ENCODE measurements around the gene TTC16. TPM values are rescaled to one million over a fixed set of nuclear protein-coding genes. Genes with fewer than 3 reads are reported as not detected.

The TTC16 gene
- total and polyA plus RNA-seq, 2 of the 8 experiments (the other 6 are each of a cell fraction or from before 2014, with no cell fraction given) = 0.03 TPM; not detected in 1

DNA sequence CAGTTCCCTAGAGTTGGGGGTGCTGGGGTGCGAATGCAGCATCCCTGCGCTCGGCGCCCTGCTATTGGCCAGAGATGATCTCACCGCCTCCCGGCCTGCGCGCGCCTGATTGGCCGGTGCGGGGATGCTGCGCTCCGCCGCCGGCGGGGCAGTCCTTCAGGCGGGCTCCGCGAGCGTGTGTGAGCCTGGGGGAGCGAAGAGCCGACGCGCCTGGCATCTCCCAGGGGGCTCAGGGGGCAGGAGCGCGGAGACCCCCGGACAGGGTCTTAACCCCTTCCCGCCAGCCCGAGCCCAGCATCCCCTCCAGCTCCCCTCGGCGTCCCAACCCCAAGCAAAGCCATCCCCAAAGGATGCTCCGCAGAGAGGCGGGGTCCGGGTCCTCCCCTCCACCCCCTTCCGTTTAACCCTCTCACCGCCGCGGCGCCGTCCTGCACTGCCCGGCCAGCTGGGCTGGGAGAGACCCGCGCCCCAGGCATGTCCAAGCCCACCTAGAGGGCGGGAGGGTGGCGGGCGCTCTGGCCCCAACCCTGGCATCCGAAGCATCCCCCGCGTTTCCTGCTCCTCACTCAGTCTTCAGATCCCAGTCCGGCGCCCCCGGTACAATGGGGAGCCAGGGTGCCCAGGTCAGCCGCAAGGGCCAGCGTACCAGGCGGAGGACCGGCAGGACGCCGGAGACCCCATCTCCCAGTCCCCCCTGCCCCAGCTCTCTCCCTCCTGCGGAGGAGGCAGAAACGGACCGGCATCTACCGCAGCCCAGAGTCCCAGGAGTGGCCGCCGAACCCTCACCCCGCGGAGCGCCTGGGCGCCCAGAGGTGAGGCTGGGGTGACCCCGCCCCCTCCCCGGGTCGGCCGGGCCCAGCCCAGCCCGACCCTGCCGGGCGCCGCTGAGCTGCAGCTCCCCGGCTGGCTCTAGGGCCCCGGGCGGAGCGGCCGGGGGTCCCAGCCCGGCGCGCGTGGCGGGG, 38.5 kb downstream of the TTC16 start (continued):
- TF ChIP-seq GTF2F1 (IDR thresholded peaks at IDR 0.05; ENCODE audit: borderline replicate concordance, low read depth, low read length) (no peak), BRCA1 (IDR thresholded peaks at IDR 0.05; ENCODE audit: low read depth, low read length) (no peak), CTBP2 (IDR thresholded peaks at IDR 0.05; ENCODE audit: borderline replicate concordance, insufficient read depth, insufficient read length, low read length) (peak; percentile 87), PHF8 (conservative IDR thresholded peaks at IDR 0.05; ENCODE audit: low read depth, low read length) (0 out of 2 replicates have a peak, but pooled peaks have one; percentile 24), TAF1 (IDR thresholded peaks at IDR 0.05; ENCODE audit: low read depth, low read length) (no peak), RAD21 (IDR thresholded peaks at IDR 0.05 in 1 of 2, conservative IDR thresholded peaks at IDR 0.05 in 1 of 2; ENCODE audit: low read depth in 2 of 2, low read length in 2 of 2) (no peak), SIRT6 (IDR thresholded peaks at IDR 0.05; ENCODE audit: low read length) (no peak), NRF1 (IDR thresholded peaks at IDR 0.05; ENCODE audit: low read depth, low read length) (no peak), HDAC2 (IDR thresholded peaks at IDR 0.05; ENCODE audit: borderline replicate concordance in 1 of 2, low read depth in 2 of 2, low read length in 2 of 2) (no peak; a peak in 1 of 4 replicates), SAP30 (IDR thresholded peaks at IDR 0.05; ENCODE audit: insufficient read depth, insufficient replicate concordance, low read length) (no peak), EZH2 (IDR thresholded peaks at IDR 0.05; ENCODE audit: low read depth, low read length, severe bottlenecking) (no peak), HDAC6 (IDR thresholded peaks at IDR 0.05; ENCODE audit: low read depth, low read length) (no peak), YY1 (IDR thresholded peaks at IDR 0.05; ENCODE audit: low read depth, low read length) (0 out of 2 replicates have a peak, but pooled peaks have one; percentile 34), GABPA (IDR thresholded peaks at IDR 0.05; ENCODE audit: borderline replicate concordance, insufficient read depth, low read length) (no peak), RNF2 (IDR thresholded peaks at IDR 0.05; ENCODE audit: borderline replicate concordance, low read depth, low read length, missing control alignments, poor library complexity, severe bottlenecking) (no peak)
- TF ChIP-seq, protein P1, sequence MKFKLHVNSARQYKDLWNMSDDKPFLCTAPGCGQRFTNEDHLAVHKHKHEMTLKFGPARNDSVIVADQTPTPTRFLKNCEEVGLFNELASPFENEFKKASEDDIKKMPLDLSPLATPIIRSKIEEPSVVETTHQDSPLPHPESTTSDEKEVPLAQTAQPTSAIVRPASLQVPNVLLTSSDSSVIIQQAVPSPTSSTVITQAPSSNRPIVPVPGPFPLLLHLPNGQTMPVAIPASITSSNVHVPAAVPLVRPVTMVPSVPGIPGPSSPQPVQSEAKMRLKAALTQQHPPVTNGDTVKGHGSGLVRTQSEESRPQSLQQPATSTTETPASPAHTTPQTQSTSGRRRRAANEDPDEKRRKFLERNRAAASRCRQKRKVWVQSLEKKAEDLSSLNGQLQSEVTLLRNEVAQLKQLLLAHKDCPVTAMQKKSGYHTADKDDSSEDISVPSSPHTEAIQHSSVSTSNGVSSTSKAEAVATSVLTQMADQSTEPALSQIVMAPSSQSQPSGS (IDR thresholded peaks at IDR 0.05; ENCODE audit: low read length) = peak; percentile 92
